Suprapubic skin (tissue), 3 donors: ENCODE results near the gene RGS12.

ENCODE experiments used
- CTCF ChIP-seq, 2 donors: fragments of 200-600 bp in 1 of 2; fragments of 450-650 bp in 1 of 2; sonication (generic) in 1 of 2; IDR thresholded peaks; one replicate each; pipeline ENCODE4 v1.5.1; 2016 to 2019; ENCODE audit warnings: antibody characterized with exemption in 2 of 2, mild to moderate bottlenecking in 1 of 2, moderate library complexity in 1 of 2
- POLR2A ChIP-seq, 2 donors: fragments of 450-650 bp; IDR thresholded peaks; one replicate each; pipeline ENCODE4 v1.6.1; 2017; ENCODE audit warnings: antibody characterized with exemption in 2 of 2, mild to moderate bottlenecking in 2 of 2, moderate library complexity in 2 of 2

GRCh38 chr4:3269991-3270611, 22.7 kb upstream of the RGS12 start:
- TF ChIP-seq POLR2A (IDR thresholded peaks at IDR 0.05) = no peak
- no peak for TF ChIP-seq CTCF (IDR thresholded peaks at IDR 0.05)
